GM04504 (cell line): ENCODE results near the gene PLEKHJ1.

ENCODE experiments used
- DNase-seq: peaks from one replicate; pipeline ENCODE4 v3.0.0-alpha.2; 2012; ENCODE audit warnings: low read depth

The PLEKHJ1 gene

DNA sequence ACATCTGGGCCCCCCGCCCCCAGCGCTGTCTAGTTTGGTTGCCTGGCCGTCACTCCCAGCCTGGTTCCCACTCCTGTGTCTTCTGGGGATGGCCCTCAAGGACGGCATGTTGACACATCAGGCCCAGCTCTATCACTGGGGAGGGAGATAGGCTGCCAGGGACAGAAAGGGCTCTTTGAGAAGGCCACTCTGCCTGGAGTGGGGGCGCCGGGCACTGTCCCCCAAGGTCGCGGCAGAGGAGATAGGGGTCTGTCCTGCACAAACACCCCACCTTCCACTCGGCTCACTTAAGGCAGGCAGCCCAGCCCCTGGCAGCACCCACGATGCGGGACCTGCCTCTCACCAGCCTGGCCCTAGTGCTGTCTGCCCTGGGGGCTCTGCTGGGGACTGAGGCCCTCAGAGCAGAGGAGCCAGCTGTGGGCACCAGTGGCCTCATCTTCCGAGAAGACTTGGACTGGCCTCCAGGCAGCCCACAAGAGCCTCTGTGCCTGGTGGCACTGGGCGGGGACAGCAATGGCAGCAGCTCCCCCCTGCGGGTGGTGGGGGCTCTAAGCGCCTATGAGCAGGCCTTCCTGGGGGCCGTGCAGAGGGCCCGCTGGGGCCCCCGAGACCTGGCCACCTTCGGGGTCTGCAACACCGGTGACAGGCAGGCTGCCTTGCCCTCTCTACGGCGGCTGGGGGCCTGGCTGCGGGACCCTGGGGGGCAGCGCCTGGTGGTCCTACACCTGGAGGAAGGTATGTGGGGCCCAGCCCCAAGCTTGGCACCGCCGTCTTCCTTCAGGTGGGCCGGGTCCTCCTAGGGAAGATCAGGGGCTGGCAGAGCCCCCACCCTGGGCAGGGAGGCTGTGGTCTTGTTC, 13.1 kb upstream of the PLEKHJ1 start, which contains the start of gene AMH:
Gene AMH, plus strand, starts transcription at position 314 of the 857 bp plus-strand sequence. Its CDS starts 10 bp downstream, at position 324.
- DNase-seq, result no peak

DNA sequence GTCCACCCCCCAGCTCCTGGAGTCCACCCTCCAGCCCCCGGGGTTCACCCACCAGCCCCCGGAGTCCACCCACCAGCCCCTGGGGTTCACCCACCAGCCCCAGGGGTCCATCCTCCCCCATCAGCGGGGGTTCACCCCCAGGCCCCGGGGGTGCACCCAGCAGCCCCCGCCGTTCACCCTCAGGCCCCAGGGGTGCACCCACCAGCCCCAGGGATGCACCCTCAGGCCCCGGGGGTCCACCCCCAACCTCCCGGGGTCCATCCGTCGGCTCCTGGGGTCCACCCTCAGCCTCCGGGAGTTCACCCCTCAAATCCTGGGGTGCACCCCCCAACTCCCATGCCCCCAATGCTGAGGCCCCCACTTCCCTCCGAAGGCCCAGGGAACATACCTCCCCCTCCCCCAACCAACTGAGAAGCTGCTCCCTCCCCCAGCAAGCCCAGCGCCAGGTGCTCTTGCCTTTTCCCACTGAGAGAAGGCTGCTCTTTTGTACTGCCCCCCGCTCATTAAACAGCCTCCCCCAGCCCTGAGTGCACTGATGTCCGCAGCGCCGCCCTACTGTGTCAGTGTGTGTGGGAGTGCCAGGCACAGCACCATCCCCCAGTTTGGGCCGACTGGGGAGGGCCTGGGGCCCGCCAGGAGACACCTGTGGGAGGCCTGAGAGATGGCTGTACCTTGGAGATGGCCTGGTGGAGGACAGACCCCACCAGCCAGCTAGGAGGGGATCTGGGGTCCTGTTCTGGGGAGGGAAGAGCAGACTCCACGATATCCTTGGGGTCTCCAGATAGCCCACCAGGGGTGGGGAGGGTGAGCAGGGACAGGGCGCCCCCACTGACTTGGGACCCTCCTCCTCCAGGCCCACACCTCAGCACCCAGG, 12.2 kb upstream of the PLEKHJ1 start:
- no peak for DNase-seq

DNA sequence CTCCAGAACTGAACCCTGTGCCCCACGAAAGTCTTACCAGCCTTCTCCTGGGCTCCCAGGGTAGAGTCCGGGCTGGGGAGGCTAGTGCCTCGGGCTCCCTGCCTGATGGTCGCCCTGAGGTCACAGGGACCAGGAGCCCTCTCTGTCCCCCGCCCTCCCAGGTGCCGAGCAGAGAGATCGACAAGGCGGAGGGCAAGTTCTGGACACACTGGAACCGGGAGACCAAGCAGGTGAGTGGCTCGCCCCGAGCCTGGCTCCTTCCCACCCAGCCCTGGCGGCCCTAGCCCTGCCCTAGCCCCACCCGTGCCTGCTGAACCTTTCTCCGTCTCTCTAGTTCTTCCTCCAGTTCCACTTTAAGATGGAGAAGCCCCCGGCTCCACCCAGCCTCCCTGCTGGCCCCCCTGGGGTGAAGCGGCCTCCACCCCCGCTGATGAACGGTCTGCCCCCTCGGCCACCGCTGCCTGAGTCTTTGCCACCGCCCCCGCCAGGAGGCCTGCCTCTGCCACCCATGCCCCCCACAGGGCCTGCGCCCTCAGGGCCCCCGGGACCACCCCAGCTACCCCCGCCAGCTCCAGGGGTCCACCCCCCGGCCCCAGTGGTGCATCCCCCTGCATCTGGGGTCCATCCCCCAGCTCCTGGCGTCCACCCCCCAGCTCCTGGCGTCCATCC, 11.4 kb upstream of the PLEKHJ1 start:
- DNase-seq, result no peak

DNA sequence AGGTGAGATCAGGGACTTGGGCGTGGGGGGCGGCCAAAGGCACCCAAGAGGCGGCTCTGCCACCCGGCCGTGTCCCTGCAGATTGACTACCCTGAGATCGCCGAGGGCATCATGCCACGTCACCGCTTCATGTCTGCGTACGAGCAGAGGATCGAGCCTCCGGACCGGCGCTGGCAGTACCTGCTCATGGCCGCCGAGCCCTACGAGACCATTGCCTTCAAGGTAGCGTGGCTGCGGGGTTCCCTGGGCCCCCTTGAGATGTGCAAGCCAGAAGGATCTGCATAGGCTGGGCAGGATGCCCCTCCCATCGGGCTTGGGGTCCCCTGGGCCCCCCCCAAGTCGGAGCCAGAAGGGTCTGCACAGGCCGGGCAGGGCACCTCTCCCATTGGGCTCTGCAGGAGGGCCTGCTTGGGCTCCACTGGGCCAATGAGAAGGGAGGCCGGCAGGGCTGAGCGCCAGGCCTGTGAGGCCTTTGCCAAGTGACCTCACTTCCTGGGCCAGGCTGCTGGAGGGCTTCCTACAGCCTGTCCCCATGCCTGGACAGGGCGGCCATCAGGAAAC, 10.8 kb upstream of the PLEKHJ1 start:
- no peak for DNase-seq

DNA sequence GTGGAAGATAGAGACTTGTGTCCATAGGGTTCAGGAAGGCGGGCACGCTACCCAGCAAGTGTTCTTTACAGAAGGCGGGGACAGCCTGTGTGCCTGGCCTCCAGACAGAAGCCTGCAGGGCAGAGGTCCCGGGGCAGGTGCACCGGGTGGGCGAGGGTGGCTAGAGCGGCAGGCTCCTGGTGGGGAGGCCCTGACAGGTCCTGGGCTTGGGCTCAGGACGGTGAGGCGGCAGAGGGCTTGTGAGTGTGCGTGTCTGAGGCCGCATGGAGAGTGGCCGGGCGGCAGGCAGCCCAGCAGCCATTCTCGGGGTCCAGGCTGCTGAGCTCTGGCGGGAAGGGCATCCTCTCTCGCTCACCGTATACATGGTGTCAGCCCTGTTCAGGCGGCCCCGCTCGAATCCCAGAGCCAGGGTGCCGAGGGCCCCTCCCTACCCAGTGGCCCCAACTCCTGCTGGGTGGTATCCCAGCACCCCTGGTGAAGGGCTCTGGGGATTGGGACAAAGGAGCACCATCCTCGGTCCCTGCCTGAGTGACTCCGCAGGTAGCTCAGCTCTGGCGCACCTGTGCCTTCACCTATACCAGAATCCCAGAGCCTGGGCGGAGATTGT, 10.0 kb upstream of the PLEKHJ1 start:
- no peak for DNase-seq

DNA sequence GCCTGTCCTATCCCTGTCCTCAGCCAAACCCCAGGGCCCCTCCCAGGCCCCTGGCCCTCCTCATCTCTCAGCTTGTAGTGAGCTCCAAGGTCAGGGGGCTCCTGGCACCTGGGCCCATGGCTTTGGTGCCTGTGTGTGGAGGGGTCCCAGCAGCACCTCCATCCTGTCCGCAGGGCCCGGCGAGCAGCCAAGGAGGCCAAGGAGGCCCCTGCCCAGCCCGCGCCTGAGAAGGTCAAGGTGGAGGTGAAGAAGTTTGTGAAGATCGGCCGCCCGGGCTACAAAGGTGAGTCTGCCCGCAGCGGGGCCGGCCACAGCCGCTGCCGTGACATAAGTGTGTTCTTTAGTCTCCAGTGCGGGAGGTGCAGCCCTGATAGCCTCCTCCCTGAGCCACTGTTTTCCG, 9.1 kb upstream of the PLEKHJ1 start:
- no peak for DNase-seq

DNA sequence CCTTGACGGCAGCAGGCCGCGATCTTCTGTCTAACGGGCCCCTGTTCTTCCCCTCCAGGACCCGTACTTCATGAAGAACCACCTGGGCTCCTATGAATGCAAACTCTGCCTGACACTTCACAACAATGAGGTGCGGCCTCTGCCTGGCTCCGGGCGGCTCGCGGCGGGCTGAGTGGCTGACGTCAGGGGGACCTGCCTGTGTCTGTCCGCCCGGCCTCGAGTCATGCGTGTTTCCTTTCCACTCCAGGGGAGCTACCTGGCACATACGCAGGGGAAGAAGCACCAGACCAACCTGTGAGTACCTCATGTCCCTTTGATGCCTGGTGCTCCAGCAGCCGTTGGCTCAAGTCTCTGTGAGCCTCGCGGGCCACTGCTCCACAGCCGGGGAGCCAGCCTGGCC, 8.4 kb upstream of the PLEKHJ1 start:
- DNase-seq, result no peak

DNA sequence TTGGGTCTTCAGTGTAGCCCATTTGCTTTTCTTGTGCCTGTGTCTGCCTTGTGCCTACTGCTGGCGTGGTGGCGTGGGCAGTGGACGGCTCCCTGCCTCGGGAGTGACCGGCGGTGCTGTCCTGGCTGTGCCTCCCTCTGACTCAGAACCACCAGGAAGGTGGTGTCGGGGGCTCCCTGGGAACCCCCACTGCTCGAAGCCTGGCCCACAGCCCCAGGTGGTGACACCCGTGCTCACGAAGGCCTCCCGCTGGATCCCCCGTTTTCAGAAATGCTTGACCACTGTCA, 7.9 kb upstream of the PLEKHJ1 start:
- DNase-seq, result no peak

DNA sequence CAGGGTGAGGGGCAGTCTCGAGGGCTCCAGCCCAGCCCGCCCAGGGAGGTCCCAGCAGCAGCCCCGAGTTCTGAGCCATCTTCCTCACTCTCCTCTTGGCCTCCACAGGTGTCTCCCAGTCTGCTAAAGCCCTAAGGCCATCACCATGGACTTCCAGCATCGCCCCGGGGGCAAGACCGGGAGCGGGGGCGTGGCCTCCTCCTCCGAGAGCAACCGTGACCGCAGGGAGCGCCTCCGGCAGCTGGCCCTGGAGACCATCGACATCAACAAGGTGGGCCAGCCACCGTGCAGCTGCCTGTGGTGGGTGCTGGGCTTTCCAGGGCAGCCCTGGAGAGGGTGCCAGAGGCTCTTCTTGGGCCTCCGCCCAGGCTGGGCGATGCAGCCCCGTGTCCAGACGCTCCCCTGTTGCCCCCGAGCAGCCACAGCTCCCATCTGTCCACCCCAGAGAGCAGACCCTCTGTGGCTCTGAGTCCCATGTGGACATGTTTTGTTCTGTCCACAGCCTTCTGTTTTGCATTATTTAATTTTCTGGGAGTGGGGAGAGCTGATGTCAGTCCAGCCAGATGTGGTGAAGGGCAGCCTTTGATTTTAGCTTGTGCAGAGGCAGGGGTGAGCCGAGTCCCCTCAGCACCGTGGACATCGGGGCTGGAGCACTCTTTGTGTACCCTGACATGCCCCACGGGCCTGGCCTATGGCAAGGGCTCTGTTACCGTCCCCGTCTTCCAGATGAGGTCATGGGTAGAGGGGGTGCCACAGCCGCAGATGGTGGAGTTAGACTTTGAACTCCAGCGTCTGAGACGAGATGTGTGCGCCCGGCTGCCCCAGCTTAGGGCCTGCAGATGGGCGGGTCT, 7.4 kb upstream of the PLEKHJ1 start:
- DNase-seq, result no peak

DNA sequence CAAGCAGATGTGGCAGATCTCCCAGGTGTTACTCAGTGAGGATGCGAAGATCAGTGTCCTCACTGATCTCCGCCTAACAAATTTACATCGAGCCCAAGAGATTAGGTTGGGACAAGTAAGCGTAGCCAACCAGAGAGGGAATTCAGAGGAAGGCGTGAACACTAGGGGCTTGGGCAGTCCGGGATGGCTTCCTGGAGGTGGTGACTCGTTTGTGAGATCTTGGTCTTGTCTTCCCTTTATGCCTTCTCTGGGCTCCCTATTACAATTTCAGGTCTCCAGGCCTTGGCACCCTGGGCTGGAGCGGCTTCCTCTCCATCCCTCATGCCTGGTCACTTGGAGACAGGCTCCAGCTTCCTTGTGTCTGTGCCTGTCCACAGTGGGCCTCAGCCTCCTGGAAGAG, 6.7 kb upstream of the PLEKHJ1 start:
- no peak for DNase-seq

DNA sequence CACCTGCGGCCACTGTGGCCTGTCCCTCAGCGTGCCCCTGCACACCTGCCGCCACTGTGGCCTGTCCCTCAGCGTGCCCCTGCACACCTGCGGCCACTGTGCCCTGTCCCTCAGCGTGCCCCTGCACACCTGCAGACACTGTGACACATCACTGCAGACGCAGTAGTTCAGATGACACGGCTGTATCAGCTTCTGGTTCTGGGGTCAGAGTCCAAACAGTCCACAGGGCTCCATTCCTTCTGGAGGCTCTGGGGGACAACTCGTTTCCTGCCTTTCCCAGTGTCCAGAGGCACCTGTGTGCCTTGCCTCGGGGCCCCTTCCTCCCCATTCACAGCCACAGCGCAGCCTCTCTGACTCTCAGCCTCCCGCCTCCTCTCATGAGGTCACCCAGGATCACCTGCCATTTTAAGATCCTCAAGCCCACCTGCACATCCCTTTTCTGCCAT, 6.0 kb upstream of the PLEKHJ1 start:
- no peak for DNase-seq

DNA sequence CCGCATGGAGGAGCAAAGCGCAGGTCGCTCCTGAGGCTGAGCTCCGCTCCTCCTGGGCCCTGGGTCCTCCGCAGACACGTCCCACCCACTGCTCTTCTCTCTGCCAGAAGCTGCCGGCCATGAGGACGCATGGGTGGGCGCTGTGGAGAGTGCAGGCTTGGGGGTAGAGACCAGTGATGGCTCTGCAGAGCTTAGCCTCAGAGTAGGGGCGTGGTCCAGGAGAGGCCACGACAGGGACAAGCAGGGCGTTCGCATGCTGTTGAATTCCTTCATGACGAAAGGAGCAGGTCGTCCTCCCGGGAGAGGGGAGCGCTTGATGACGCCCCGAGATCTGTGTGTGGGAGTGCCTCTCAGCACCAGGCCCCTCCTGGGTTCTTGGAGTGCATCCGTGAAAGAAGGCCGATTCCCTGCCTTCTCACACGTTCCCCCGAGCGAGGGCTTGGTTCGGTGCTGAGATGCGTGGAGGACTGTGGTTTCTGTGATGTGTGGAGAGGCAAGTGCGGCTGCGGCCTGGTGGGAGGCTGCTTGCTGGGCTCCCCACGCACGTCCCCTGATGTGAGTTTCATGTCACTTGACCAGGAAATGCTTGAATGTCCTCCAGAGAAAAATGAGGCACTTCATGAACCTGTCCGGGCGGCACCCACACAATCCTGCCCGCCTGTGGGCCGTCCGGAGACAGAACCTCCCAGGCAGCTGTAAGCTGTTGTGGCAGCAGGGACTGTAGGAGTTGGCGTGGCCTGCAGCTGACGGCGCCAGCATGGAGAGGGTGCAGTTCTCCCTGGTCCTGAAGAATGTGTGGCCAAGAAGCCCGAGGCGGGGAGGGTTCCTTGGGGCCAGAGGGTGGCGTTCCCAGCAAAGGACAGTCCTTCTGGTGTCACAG, 5.0 kb upstream of the PLEKHJ1 start:
- DNase-seq, result no peak

DNA sequence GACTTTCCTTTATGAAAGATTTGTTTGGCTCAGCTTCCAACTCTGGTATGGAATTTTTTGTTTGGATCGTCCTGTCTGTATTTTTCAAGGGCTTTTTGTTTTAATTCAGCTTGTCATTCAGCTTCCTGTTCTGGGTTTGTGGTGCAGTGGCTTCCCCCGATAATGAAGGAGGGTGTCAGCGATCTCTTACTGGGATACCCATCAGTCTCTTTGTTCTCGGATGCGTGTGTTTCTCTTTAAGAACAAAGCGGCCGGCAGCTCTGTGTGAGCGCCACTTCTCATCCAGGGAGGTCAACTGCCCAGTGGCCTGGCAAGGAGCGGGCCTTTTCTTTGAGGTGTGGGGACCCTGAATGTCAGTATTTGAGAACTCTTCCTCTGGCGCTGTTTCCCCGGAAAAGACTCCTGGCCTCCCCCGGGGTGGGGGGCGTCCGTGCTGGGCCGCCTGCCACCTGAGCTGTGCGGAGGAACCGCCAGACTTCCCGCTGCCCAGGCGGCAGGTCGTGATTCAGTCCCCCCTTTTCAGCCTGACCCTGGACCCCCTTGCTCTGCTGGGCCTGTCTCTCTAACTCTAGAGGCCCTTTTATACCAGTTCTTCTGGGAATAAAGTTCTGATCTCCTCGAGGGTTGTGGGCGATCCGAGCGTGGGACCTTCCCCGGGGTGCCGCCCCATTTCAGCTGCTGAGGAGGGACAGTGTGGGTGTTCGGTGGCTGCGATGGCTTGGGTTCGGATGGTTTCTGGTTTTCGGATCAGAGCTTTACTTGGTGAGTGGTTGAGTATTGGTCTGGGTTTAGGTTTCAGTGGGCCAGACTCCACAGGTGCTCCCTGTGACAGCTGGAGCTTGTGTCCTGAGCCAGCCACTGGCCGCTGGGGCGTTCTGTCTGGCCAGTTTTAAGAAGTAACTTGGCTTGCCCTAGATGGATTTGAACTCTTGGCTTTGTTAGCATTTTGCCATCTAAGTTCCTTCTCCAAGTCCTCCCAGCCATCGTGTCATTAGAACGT, 3.9 kb upstream of the PLEKHJ1 start:
- no peak for DNase-seq

DNA sequence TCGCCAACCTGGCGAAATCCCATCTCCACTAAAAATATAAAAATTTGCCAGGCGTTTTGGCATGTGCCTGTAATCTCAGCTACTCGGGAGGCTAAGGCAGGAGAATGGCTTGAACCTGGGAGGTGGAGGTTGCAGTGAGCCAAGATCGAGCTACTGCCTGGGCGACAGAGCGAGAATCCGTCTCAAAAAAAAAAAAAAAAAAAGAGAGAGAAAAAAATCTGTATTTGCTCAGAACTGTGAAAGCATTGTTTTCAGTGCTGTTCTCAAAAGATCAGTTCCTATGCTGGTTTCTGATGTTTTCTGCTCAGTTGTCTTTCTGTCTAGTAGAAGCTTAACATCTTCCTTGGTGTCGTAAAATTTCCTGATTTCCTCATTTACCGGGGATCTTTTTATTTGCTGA, 3.0 kb upstream of the PLEKHJ1 start:
- DNase-seq, result no peak

DNA sequence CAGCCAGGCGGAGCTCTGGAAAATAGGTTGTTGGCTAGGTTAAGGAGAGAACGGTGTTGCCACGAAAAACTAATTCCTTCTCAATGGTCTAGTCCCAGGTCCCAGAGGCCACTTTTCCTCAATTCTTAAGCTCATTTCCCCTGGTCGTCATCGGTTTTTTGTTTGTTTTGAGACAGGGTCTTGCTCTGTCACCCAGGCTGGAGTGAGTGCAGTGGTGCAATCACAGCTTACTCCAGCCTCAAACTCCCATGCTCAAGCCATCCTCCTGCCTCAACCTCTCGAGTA, 1.7 kb upstream of the PLEKHJ1 start:
- no peak for DNase-seq

DNA sequence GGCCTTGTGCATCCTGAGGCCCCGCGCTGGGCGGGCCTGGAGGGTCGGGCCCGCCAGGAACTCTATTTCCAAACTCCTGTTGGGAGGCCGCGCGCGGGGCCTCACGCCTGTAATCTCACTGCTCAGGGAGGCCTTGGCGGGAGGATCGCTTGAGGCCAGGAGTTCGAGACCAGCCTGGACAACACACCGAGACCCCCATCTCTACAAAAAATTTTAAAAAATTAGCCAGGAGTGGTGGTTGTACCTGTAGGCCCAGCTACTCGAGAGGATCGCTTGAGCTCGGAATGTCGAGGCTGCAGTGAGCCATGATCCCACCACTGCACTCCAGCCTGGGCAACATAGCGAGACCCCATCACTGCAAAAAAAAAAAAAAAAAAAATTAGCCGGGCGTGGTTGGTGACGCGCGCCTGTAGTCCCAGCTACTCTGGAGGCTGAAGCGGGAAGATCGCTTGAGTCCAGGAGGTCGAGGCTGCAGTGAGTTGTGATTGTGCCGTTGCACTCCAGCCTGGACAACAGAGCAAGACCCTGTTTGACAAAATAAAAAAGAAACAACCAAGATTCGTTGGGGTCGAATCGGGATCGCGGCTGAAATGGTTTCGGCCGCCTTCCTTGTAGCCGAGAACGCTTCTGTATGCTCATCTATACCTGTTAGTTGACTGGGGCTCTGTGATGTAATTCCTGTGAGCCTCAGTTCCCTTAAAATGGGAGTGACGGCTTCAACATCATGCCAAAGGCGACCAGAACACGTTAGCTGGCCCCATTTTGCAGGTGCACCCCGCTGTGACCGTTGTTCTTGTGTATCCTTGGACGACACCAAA, 1.1 kb upstream of the PLEKHJ1 start:
- DNase-seq, result no peak

DNA sequence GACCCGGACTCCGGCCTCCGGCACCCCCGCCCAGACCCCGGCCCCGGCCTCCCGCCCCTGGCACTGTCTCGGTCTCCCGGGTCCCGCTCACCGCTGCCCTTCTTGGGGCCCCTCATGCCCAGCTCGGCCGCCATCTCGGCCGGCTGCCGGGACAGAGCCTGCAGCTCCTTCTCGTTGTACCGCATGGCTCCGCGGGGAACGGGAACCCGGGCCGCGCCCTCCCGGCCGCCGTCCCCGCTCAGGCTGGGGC, 140 bp downstream of the PLEKHJ1 start:
- DNase-seq, result no peak

DNA sequence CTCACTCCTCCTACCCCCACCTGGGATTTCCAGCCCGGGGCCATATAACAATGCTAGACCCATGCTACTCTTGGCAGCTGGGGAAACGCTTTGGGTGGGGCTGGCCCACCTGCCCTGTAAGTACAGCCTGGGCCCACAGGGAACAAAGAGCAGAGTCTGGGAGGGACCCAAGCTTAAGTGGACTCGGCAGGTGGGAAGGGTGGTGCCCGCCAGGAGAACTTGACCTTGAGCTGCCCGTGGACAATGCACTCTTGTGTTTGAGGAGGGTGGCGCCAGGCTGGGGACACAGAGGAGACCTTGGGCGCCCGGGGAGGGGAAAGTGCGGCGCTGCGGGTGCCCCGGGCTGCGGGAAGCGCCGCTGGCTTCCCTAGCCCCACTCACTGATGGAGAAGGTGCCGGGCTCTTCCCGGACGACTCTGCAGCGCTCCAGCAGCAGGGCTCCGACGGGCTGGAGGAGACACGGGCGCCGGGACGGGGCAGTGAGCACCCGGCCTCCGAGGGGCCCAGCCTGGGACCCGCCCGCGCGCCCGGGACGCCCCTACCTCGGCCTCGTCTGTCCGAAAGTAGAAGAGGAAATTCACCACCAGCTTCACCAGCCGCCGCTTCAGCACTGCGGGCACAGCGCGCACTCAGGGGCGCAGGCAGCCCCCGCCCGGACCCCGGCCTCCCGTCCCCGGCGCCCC, 607 bp downstream of the PLEKHJ1 start:
- DNase-seq, result no peak
